SKM-1 (cell line): Measurements from ENCODE around the gene TMEM9.

Experiments used
- DNase-seq: peaks from one replicate; lab custom pipeline; 2025; ENCODE audit not compliant: unreplicated experiment; lab: John Stamatoyannopoulos, UW

The TMEM9 gene

GRCh38 chr1:201146626-201147390 lies 7.5 kb downstream of the TMEM9 start:
- no peak for DNase-seq

GRCh38 chr1:201145816-201146215 lies 8.5 kb downstream of the TMEM9 start:
- no peak for DNase-seq

GRCh38 chr1:201145132-201145531 lies 9.1 kb downstream of the TMEM9 start:
- no peak for DNase-seq

- no peak for DNase-seq
Observed at GRCh38 chr1:201144701-201145100, 9.6 kb downstream of the TMEM9 start.

GRCh38 chr1:201143726-201144635 lies 10.3 kb downstream of the TMEM9 start:
- no peak for DNase-seq

- DNase-seq = no peak
Observed at GRCh38 chr1:201142849-201143725, 11.2 kb downstream of the TMEM9 start.

GRCh38 chr1:201142011-201142848 lies 12.0 kb downstream of the TMEM9 start:
- no peak for DNase-seq

GRCh38 chr1:201141418-201141817 lies 12.9 kb downstream of the TMEM9 start:
- no peak for DNase-seq

GRCh38 chr1:201140941-201141260 lies 13.4 kb downstream of the TMEM9 start:
- no peak for DNase-seq

GRCh38 chr1:201140235-201140940 lies 13.9 kb downstream of the TMEM9 start:
- no peak for DNase-seq

- no peak for DNase-seq
Observed at GRCh38 chr1:201139756-201140155, 14.5 kb downstream of the TMEM9 start.

- DNase-seq = no peak
Observed at GRCh38 chr1:201139306-201139705, 15.0 kb downstream of the TMEM9 start.

GRCh38 chr1:201138311-201138840 lies 15.9 kb downstream of the TMEM9 start:
- no peak for DNase-seq

GRCh38 chr1:201137579-201138310 lies 16.5 kb downstream of the TMEM9 start:
- DNase-seq = no peak

- DNase-seq = no peak
Observed at GRCh38 chr1:201137024-201137392, 17.3 kb downstream of the TMEM9 start.

GRCh38 chr1:201136355-201137023 lies 17.8 kb downstream of the TMEM9 start:
- DNase-seq = no peak

- DNase-seq = no peak
Observed at GRCh38 chr1:201134405-201134804, 19.9 kb downstream of the TMEM9 start.

GRCh38 chr1:201131398-201131797 lies 22.9 kb downstream of the TMEM9 start:
- no peak for DNase-seq
